Measurements from ENCODE around the gene LIPA. TPM values are rescaled to one million over a fixed set of nuclear protein-coding genes. Genes with fewer than 3 reads are reported as not detected.
"Not testable (repeated sequence)": the region's sequence is repeated elsewhere in the genome, so short reads cannot be mapped to it uniquely, and the experiment has no call there.

The LIPA gene
- total RNA-seq, 2 experiments from 2014 or later: 17.5 to 18.3 TPM

DNA sequence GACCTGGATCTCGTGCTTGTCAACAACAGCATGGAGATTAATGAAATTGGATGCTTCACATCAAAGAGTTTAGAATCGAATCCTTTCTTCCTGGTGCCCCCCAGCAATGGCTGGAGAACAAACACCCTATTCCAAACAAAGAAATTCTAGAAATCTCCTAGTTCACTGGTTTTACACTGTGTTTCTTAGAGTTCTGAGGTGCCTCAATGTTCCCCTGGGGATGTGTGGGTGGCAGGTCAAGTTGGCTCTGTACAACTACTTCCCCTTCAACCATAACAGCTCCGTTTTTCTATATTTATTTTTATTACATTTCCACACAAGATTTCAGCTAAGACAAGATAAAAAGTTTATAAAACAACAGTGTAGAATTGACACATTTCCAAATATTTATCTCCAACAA is 66.9 kb downstream of the LIPA start:
- POLR2A ChIA-PET: no interaction called here
- CTCF ChIA-PET: no interaction called here

DNA sequence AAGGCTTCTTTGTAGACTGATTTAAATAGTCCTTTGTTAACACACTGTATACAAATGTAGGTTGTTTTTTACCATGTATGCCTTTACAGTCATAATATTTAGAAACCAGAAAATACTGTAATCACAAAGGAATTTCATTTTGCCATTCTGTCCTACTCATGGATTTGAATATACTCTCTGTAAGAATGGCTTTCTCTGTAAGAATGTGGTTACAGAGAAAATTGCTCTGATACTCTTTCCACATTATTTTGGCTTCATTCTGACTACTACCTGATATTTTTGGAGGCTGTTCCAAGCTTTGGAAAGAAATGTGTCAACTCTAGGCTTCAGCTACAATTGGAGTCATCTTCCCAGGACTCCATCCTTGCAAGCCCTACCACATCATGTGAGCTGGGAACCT is 68.0 kb downstream of the LIPA start:
- POLR2A ChIA-PET: no interaction called here
- CTCF ChIA-PET: no interaction called here

DNA sequence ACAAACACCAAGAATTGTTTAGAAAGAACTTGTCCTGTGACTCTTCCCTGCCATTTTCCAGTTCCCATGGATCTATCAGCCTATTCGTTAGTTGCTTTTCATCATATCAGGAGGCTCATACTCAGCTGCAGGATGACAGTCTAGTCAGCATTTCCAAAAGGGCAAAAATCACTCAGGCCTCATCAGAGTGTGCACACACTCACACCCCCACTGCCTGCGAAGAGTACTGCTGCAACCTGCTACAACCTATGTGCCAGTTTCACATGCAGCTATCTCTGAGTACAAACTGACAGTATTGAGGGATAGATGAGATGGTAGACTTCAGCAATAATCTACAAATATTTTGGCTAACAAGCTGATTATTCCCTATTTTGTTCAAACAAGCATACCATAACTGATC is 68.7 kb downstream of the LIPA start:
- CTCF ChIA-PET: no interaction called here
- POLR2A ChIA-PET: no interaction called here

DNA sequence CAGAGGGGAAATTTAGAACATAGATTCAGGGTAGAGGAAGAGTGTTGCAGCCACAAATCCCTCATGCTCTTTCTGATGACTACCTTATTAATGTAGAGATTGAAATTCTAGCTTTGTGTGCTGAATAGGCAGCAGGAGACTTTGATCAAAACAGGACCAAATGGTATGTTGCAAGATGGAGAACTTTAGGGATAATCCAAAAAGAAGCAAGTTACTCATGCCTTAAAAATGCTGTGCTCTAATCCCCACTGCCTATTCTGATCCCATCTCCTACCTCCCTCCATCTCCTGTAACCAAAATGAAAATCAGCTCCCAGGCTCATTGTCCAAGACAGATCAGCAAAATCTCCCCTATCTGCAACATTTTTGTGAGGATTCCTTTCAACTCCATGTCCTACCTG is 75.8 kb downstream of the LIPA start:
- ChIA-PET CTCF (interaction anchor here (0.5 kb wide), 1 partner anchor 1196 kb away, joined by 3 read pairs; no protein-coding TSS in a partner anchor), POLR2A (no interaction called here)

GRCh38 chr10:89173075-89173474 is 78.5 kb downstream of the LIPA start:
- POLR2A ChIA-PET: no interaction called here
- CTCF ChIA-PET: no interaction called here

- ChIA-PET POLR2A (no interaction called here), CTCF (no interaction called here)
These were observed 79.6 kb downstream of the LIPA start for GRCh38 chr10:89171996-89172395.

GRCh38 chr10:89171263-89171872 is 80.2 kb downstream of the LIPA start:
- ChIA-PET POLR2A (no interaction called here), CTCF (no interaction called here)

DNA sequence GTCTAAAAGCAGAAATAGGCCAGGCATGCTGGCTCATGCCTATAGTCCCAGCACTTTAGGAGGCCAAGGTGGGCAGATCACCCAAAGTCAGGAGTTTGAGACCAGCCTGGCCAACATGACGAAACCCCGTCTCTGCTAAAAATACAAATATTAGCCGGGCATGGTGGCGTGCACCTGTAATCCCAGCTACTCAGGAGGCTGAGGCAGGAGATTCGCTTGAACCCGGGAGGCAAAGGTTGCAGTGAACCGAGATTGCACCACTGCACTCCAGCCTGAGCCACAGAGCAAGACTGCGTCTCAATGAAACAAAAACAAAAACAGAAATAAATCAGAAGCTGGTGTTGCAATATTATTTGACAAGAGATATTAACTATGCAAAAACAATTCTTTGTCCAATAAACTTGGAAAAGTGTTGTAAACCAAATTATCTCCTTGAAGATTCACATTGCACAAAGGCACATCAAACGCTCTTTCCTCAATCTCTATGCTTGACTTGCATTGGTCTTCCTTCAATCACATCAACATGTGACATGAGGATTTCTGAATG is 83.1 kb downstream of the LIPA start:
- CTCF ChIA-PET, POLR2A ChIA-PET: not testable (repeated sequence)

GRCh38 chr10:89167915-89168314 is 83.7 kb downstream of the LIPA start:
- ChIA-PET CTCF (no interaction called here), POLR2A (no interaction called here)

GRCh38 chr10:89165923-89166322 is 85.7 kb downstream of the LIPA start:
- ChIA-PET POLR2A (no interaction called here), CTCF (interaction anchor here (1.4 kb wide), 1 partner anchor 14 kb away, joined by 5 read pairs; no protein-coding TSS in a partner anchor)

GRCh38 chr10:89164920-89165319 is 86.7 kb downstream of the LIPA start:
- ChIA-PET CTCF (interaction anchor here (0.5 to 1.4 kb wide), 3 partner anchors 15 to 193 kb away, joined by 3 to 5 read pairs (median 4); no protein-coding TSS in a partner anchor), POLR2A (interaction anchor here (0.6 kb wide), 1 partner anchor 1226 kb away, joined by 7 read pairs; no protein-coding TSS in a partner anchor)

GRCh38 chr10:89164080-89164479 is 87.5 kb downstream of the LIPA start:
- POLR2A ChIA-PET: interaction anchor here (1.2 to 1.5 kb wide), 2 partner anchors 161 to 174 kb away, joined by 3 read pairs; partner anchors contain the start of gene FAS
- CTCF ChIA-PET: interaction anchor here (1.5 to 1.6 kb wide), 3 partner anchors 53 to 172 kb away, joined by 4 read pairs; no protein-coding TSS in a partner anchor

Other genes with a start within 250 kb of the LIPA start
- gene CH25H, start 44.5 kb downstream of the LIPA start, total RNA-seq: not detected
- 1 to 10 TPM; 1.2 to 1.3 TPM for gene IFIT2, start 50.3 kb upstream of the LIPA start, total RNA-seq
- under 1 TPM; 0.70 to 0.80 TPM for gene IFIT3, start 76.2 kb upstream of the LIPA start, total RNA-seq
- gene IFIT1B, start 126.3 kb upstream of the LIPA start, total RNA-seq: not detected
- gene IFIT1, start 140.8 kb upstream of the LIPA start, total RNA-seq: under 1 TPM; 0.25 to 0.27 TPM
- gene IFIT5, start 162.8 kb upstream of the LIPA start, total RNA-seq: 1 to 10 TPM; 6.4 to 6.5 TPM